Stimulated activated naive CD4-positive, alpha-beta T cell treated with Interleukin-2 at 50 U/mL for 16 hours (primary cell): ENCODE data around the gene CDK5R2.
A peak's percentile ranks its signal among the peaks of the same experiment; 100 is the strongest.

ENCODE experiments used
- DNase-seq: peaks from one replicate; lab custom pipeline; 2025; lab: John Stamatoyannopoulos, UW

Gene CDK5R2

GRCh38 chr2:218961651-218962570 is 2.4 kb downstream of the CDK5R2 start:
- DNase-seq = no peak

- peak; percentile 22 for DNase-seq
These were observed 3.5 kb downstream of the CDK5R2 start for GRCh38 chr2:218962859-218963492.

GRCh38 chr2:218963601-218964000 is 4.1 kb downstream of the CDK5R2 start:
- DNase-seq = no peak

- no peak for DNase-seq
These were observed 4.7 kb downstream of the CDK5R2 start for GRCh38 chr2:218964041-218964771.

GRCh38 chr2:218970894-218971293 is 11.4 kb downstream of the CDK5R2 start:
- DNase-seq = no peak

GRCh38 chr2:218975060-218975777 is 15.8 kb downstream of the CDK5R2 start:
- no peak for DNase-seq

GRCh38 chr2:218979846-218980734 is 20.6 kb downstream of the CDK5R2 start:
- peak; percentile 82 for DNase-seq

GRCh38 chr2:218980735-218981389 is 21.4 kb downstream of the CDK5R2 start:
- no peak for DNase-seq

GRCh38 chr2:218981390-218981880 is 22.0 kb downstream of the CDK5R2 start:
- no peak for DNase-seq

GRCh38 chr2:218981881-218982585 is 22.6 kb downstream of the CDK5R2 start:
- DNase-seq = peak; percentile 34

- DNase-seq = no peak
These were observed 23.3 kb downstream of the CDK5R2 start for GRCh38 chr2:218982586-218983262.

GRCh38 chr2:218983263-218983933 is 23.9 kb downstream of the CDK5R2 start:
- DNase-seq = no peak

GRCh38 chr2:218983934-218984238 is 24.4 kb downstream of the CDK5R2 start:
- DNase-seq = no peak

- no peak for DNase-seq
These were observed 25.0 kb downstream of the CDK5R2 start for GRCh38 chr2:218984239-218985020.

GRCh38 chr2:218985021-218985324 is 25.5 kb downstream of the CDK5R2 start, which contains the start of gene FEV:
Gene FEV, minus strand, starts transcription at chr2:218985184. Its CDS starts 109 bp downstream, at chr2:218985075.
- no peak for DNase-seq

- no peak for DNase-seq
These were observed 26.0 kb downstream of the CDK5R2 start for GRCh38 chr2:218985325-218986091.

GRCh38 chr2:218986148-218986761 is 26.8 kb downstream of the CDK5R2 start:
- DNase-seq = no peak
